Left cardiac atrium (tissue), 4 donors: ENCODE data around the gene GBP7. TPM values are rescaled to one million over a fixed set of nuclear protein-coding genes. Genes with fewer than 3 reads are reported as not detected.
A peak's percentile ranks its signal among the peaks of the same experiment; 100 is the strongest.
"Not testable (repeated sequence)": the region's sequence is repeated elsewhere in the genome, so short reads cannot be mapped to it uniquely, and the experiment has no call there.

ENCODE experiments used
- ATAC-seq, 2 donors: fragments of 200-7000 bp; cut with Tn5 transposase; one replicate each; pipeline ENCODE4 v1.9.1; 2020; ENCODE audit warnings: mild to moderate bottlenecking in 2 of 2, moderate library complexity in 2 of 2
- DNase-seq: peaks from one replicate; pipeline ENCODE4 v3.0.0-alpha.2; 2020
- intact Hi-C, 2 donors: fragments of 100-400 bp; cut with DNase I; formaldehyde crosslinking; loops; one replicate each; pipeline versions ENCODE4 v1.14.1 to v1.15.1; 2022 to 2023
- total RNA-seq, 2 donors: library from RNA; stranded (reverse); fragmentation: NEBNext Ultra II Directional; extraction: Animal tissue kit (Norgen Biotek cat#: 25700); gene quantifications; one replicate each; pipeline ENCODE4 v1.2.1, GENCODE V29; 2021
- donor health status: DM: no; HTN: yes; CAD: no.
- donor health status: DM: no; HTN: yes; CAD: no; lungs with severe emphysema.
- donor health status: DM: yes; HTN: yes; CAD: no.
- donor health status: Dilated cardiomyopathy.

The GBP7 gene
- total RNA-seq, 2 donors from 2014 or later = not detected

GRCh38 chr1:89126602-89127565, 48.9 kb downstream of the GBP7 start:
- peak; percentile 12 for DNase-seq
- ATAC-seq, intact Hi-C loops: not testable (repeated sequence)

- DNase-seq = no peak
- intact Hi-C loops = no loop called here
- peak; percentile 82 to 92 for ATAC-seq
Measured at GRCh38 chr1:89125913-89126580, 49.8 kb downstream of the GBP7 start, which contains the start of gene GBP2. GBP2 (minus strand) TSS chr1:89126114; CDS start chr1:89121966, 4,148 bp downstream.

- intact Hi-C loops = no loop called here
- ATAC-seq (peak; percentile 27 to 53), DNase-seq (no peak)
Measured at GRCh38 chr1:89125240-89125912, 50.4 kb downstream of the GBP7 start.

GRCh38 chr1:89121641-89122040, 54.2 kb downstream of the GBP7 start:
- intact Hi-C loops = no loop called here
- ATAC-seq (no peak), DNase-seq (no peak)

- no peak for DNase-seq
- no peak for ATAC-seq
- intact Hi-C loops = loop anchor here in 1 of 2 donors (10.0 kb wide), 1 partner anchor 230 kb away; no protein-coding TSS in a partner anchor
Measured at GRCh38 chr1:89114662-89115061, 61.1 kb downstream of the GBP7 start.

- ATAC-seq (no peak), DNase-seq (no peak)
- intact Hi-C loops = loop anchor here in 1 of 2 donors (10.0 kb wide), 1 partner anchor 232 kb away; no protein-coding TSS in a partner anchor
Measured at GRCh38 chr1:89112871-89113613, 62.8 kb downstream of the GBP7 start.

GRCh38 chr1:89104687-89105086, 71.1 kb downstream of the GBP7 start:
- no peak for DNase-seq
- ATAC-seq = no peak
- intact Hi-C loops = no loop called here

- intact Hi-C loops = no loop called here
- ATAC-seq = peak in 1 of 2 donors; percentile 34
- DNase-seq = no peak
Measured at GRCh38 chr1:89104147-89104546, 71.7 kb downstream of the GBP7 start.

GRCh38 chr1:89102021-89102420, 73.8 kb downstream of the GBP7 start:
- no peak for DNase-seq
- intact Hi-C loops = no loop called here
- no peak for ATAC-seq

- intact Hi-C loops = no loop called here
- DNase-seq (no peak), ATAC-seq (no peak)
Measured at GRCh38 chr1:89100412-89100811, 75.4 kb downstream of the GBP7 start.

- intact Hi-C loops = no loop called here
- ATAC-seq = no peak
- no peak for DNase-seq
Measured at GRCh38 chr1:89098857-89099256, 76.9 kb downstream of the GBP7 start.

- intact Hi-C loops = no loop called here
- ATAC-seq (no peak), DNase-seq (no peak)
Measured at GRCh38 chr1:89095737-89096136, 80.1 kb downstream of the GBP7 start.

- ATAC-seq = no peak
- DNase-seq = no peak
- intact Hi-C loops = loop anchor here (10.0 kb wide), 3 partner anchors 265 to 365 kb away; partner anchors contain the start of gene GBP6 (in 1 of the 2)
Measured at GRCh38 chr1:89089962-89090361, 85.8 kb downstream of the GBP7 start.

- no peak for DNase-seq
- intact Hi-C loops = loop anchor here (10.0 kb wide), 3 partner anchors 266 to 366 kb away; partner anchors contain the start of gene GBP6 (in 1 of the 2)
- ATAC-seq = no peak
Measured at GRCh38 chr1:89088572-89088971, 87.2 kb downstream of the GBP7 start.

GRCh38 chr1:89087241-89087640, 88.6 kb downstream of the GBP7 start:
- DNase-seq (no peak), ATAC-seq (no peak)
- intact Hi-C loops = loop anchor here (10.0 kb wide), 3 partner anchors 268 to 368 kb away; partner anchors contain the start of gene GBP6 (in 1 of the 2)

- DNase-seq = no peak
- intact Hi-C loops = loop anchor here (10.0 kb wide), 3 partner anchors 269 to 369 kb away; partner anchors contain the start of gene GBP6 (in 1 of the 2)
- ATAC-seq = peak in 1 of 2 donors; percentile 46
Measured at GRCh38 chr1:89085781-89086180, 90.0 kb downstream of the GBP7 start.
